ENCODE measurements around the gene CRTC3. TPM values are rescaled to one million over a fixed set of nuclear protein-coding genes. Genes with fewer than 3 reads are reported as not detected.

The CRTC3 gene
- total RNA-seq, 1 experiment from 2014 or later = 3.9 TPM

GRCh38 chr15:90584841-90585240, 55.1 kb downstream of the CRTC3 start:
- Histone ChIP-seq H3K18ac (ENCODE audit: insufficient read length, low read depth, low read length) (no peak overlapping the region), H4K8ac (replicated peaks; ENCODE audit: insufficient read length, low read depth, low read length) (no peak overlapping the region), H3K27ac (ENCODE audit: insufficient read length, low read depth, low read length) (no peak overlapping the region), H2BK20ac (ENCODE audit: low read depth, low read length, poor library complexity, severe bottlenecking) (no peak overlapping the region), H3K56ac (ENCODE audit: insufficient read length, low read depth, low read length) (no peak overlapping the region), H2BK120ac (ENCODE audit: low read depth, low read length, poor library complexity, severe bottlenecking) (no peak overlapping the region), H3K9ac (ENCODE audit: extremely low read depth, insufficient read length, low read length) (no peak overlapping the region), H3K4me1 (ENCODE audit: insufficient read depth, low read length) (peaks cover 11% of the 10 kb centered on the region), H2BK5ac (ENCODE audit: insufficient read length, low read length) (no peak overlapping the region), H3K23ac (ENCODE audit: insufficient read length, low read depth, low read length) (no peak overlapping the region), H3K14ac (ENCODE audit: insufficient read depth, low read length) (no peak overlapping the region), H2AK5ac (ENCODE audit: insufficient read length, low read length) (no peak overlapping the region), H3K4ac (ENCODE audit: low read depth, low read length) (no peak overlapping the region), H3K79me1 (ENCODE audit: insufficient read depth, low read depth, low read length, poor library complexity, severe bottlenecking) (no peaks in the 10 kb centered on the region), H3K9me3 (ENCODE audit: control insufficient read depth, low read depth, low read length) (no peaks in the 10 kb centered on the region), H2AFZ (ENCODE audit: low read length) (no peak overlapping the region), H3K23me2 (ENCODE audit: insufficient read length, low read depth, low read length, poor library complexity, severe bottlenecking) (no peaks in the 10 kb centered on the region), H4K5ac (ENCODE audit: insufficient read length, low read depth, low read length) (no peak overlapping the region), H3K27me3 (ENCODE audit: insufficient read depth, low read length) (peaks cover 7% of the 10 kb centered on the region), H4K20me1 (ENCODE audit: control insufficient read depth, insufficient read depth, insufficient read length) (no peaks in the 10 kb centered on the region), H2BK15ac (ENCODE audit: low read depth, low read length) (no peak overlapping the region), H3K79me2 (ENCODE audit: insufficient read depth, low read length) (no peaks in the 10 kb centered on the region), H3K4me2 (ENCODE audit: insufficient read depth, insufficient read length, low read length) (no peak overlapping the region), H4K91ac (ENCODE audit: insufficient read length, low read depth, low read length) (no peak overlapping the region), H3T11ph (ENCODE audit: low read length) (no peak overlapping the region), H2BK12ac (ENCODE audit: insufficient read length, low read depth, low read length) (no peak overlapping the region)
- Mint-ChIP-seq H3K27me3 (ENCODE audit: low read depth) (peaks cover 54% of the 10 kb centered on the region), H3K36me3 (ENCODE audit: insufficient read depth in 1 of 3, low read depth in 3 of 3) (no peaks in the 10 kb centered on the region), H3K9me3 (no peaks in the 10 kb centered on the region), H3K4me3 (no peak overlapping the region), H3K27ac (no peak overlapping the region), H3K4me1 (peaks cover 40 to 52% of the 10 kb centered on the region in 2 experiments)
- no peak for DNase-seq
- TF ChIP-seq, protein P1, sequence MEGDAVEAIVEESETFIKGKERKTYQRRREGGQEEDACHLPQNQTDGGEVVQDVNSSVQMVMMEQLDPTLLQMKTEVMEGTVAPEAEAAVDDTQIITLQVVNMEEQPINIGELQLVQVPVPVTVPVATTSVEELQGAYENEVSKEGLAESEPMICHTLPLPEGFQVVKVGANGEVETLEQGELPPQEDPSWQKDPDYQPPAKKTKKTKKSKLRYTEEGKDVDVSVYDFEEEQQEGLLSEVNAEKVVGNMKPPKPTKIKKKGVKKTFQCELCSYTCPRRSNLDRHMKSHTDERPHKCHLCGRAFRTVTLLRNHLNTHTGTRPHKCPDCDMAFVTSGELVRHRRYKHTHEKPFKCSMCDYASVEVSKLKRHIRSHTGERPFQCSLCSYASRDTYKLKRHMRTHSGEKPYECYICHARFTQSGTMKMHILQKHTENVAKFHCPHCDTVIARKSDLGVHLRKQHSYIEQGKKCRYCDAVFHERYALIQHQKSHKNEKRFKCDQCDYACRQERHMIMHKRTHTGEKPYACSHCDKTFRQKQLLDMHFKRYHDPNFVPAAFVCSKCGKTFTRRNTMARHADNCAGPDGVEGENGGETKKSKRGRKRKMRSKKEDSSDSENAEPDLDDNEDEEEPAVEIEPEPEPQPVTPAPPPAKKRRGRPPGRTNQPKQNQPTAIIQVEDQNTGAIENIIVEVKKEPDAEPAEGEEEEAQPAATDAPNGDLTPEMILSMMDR (conservative IDR thresholded peaks at IDR 0.05) = no peak
- no CpG with 5 or more reads among the region's 6 CpGs for WGBS (ENCODE audit: extremely low coverage, insufficient read length, low lambda C conversion rate)
